Sciatic nerve (tissue), 2 donors: ENCODE measurements around the gene PCYT1A. TPM values are rescaled to one million over a fixed set of nuclear protein-coding genes. Genes with fewer than 3 reads are reported as not detected.
"Not testable (repeated sequence)": the region's sequence is repeated elsewhere in the genome, so short reads cannot be mapped to it uniquely, and the experiment has no call there.

Experiments used
- ATAC-seq: fragments of 200-7000 bp; cut with Tn5 transposase; one replicate; pipeline ENCODE4 v1.9.1; 2020; ENCODE audit warnings: mild to moderate bottlenecking, moderate library complexity
- DNase-seq: peaks from one replicate; pipeline ENCODE4 v3.0.0-alpha.2; 2020; ENCODE audit warnings: low spot score
- intact Hi-C: fragments of 100-400 bp; cut with DNase I; formaldehyde crosslinking; loops from one replicate; pipeline ENCODE4 v1.14.2; 2022
- total RNA-seq: library from RNA; stranded (reverse); fragmentation: NEBNext Ultra II Directional; extraction: Animal tissue kit (Norgen Biotek cat#: 25700); gene quantifications from one replicate; pipeline ENCODE4 v1.2.1, GENCODE V29; 2021
- donor health status: DM: no; HTN: no; CAD: no.
- donor health status: DM: no; HTN: no; CAD: no.

The PCYT1A gene
- total RNA-seq: 63.8 TPM

DNA sequence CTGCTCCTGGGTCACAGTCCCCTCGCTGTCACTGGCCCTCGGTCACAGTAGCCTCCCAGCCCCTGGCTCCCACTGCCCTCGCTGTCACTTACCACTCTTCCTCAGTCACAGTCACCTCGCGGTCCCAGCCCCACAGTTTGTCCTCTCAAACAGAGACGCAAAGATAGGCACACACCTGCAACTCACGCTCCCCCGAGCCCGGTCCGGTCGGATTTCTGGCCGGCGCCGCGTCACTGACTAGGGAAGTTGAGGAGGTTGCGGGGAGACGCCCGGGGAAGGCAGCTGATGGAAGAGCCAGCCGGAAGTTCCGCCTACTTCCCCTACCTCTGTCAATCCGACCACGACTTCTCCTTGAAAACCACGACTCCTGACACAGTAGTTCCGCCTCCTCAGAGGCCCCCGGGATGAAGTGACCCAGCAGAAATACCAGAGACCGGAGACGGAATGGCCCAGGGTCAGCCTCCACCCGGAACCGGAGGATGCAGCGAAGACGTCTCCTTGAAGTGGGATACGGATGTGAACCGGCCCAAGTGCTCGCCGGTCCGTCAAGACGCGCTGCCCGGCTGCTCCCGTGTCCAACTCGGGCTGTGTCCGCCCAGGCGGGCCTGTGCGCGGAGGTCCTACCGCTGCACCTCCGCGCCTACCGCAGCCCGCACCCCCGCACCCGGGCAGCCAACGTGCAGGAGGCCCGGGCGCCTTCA is at the start of gene PCYT1A:
PCYT1A (minus strand) TSS at position 287 of the 701 bp plus-strand sequence. CDS start 17,195 bp downstream, outside the sequence.
- ATAC-seq: peak; percentile 99
- peak; percentile 91 for DNase-seq
- intact Hi-C loops: no loop called here

GRCh38 chr3:196336319-196337145 is 49.0 kb upstream of the PCYT1A start:
- intact Hi-C loops: no loop called here
- ATAC-seq (no peak), DNase-seq (no peak)

- ATAC-seq: no peak
- DNase-seq: no peak
- intact Hi-C loops: no loop called here
Measured at GRCh38 chr3:196335503-196335948, 48.0 kb upstream of the PCYT1A start.

DNA sequence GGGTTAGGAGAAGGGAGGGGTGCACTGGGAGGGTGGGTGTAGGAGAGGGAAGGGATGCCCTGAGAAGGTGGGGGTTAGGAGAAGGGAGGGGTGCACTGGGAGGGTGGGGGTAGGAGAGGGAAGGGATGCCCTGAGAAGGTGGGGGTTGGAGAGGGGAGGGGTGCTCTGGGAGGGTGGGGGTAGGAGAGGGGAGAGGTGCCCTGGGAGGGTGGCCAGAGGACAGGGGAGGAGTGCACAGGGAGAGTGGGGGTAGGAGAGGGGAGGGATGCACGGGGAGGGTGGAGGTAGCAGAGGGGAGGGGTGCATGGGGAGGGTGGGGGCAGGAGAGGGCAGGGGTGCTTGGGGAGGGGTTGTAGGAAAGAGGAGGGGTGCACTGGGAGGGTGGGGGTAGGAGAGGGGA is 47.5 kb upstream of the PCYT1A start:
- ATAC-seq: no peak
- DNase-seq: no peak
- intact Hi-C loops: no loop called here

- no peak for ATAC-seq
- DNase-seq: no peak
- intact Hi-C loops: no loop called here
Measured at GRCh38 chr3:196332168-196332567, 44.6 kb upstream of the PCYT1A start.

DNA sequence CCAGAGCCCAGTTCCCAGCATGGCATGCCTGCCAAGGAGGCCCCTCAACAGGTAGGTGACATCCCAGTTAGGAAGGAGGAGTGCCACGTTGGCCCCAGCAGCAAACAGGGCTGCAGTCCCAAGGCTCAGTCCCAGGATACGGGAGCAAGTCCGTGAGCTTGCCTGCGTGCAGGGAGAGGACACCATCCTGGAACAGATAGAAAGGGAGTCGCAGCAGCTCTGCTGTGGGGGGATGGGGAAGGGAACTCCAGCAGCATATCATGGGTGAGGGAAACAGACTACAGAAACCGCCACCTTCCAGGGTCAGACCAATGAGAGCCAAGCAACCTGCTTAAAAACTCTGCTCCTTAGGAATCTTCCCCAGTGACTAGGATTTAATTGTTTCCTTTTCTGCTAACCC is 39.9 kb upstream of the PCYT1A start:
- DNase-seq (no peak), ATAC-seq (no peak)
- intact Hi-C loops: no loop called here

GRCh38 chr3:196326936-196327335 is 39.4 kb upstream of the PCYT1A start:
- ATAC-seq (no peak), DNase-seq (no peak)
- intact Hi-C loops: no loop called here

DNA sequence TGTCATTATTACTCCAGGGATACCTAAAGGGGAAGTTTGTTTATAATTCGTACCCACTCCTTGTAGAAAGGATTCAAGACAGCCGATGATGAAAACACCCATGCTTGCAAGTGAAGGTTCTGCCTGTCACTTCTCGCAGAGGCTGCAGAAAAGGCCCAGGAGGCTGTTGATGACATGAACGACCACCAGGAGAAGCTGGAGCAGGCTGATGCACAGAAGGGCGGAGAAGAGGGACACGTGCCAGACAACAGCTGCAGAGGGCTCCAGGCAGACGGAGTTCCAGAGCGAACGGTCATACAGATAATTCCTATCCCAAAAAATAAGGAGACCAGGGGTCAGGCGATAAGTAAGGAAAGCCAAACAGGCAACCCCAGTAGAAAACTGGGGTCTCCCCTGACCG is 36.2 kb upstream of the PCYT1A start:
- intact Hi-C loops: no loop called here
- ATAC-seq: no peak
- DNase-seq: no peak

DNA sequence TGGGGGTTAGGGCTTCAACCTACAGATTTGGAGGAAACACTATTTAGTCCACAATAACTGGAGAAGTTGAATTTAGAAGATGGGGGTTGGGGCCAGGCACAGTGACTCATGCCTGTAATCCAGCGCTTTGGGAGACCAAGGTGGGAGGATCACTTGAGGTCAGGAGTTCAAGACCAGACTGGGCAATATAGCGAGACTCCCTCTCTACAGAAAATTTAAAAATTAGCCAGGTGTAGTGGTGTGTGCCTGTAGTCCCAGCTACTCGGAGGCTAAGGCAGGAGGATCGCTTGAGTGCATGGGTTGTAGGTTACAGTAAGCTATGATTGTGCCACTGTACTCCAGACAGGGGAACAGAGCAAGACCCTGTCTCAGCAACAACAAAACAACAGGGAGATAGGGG is 35.5 kb upstream of the PCYT1A start:
- intact Hi-C loops: no loop called here
- ATAC-seq (no peak), DNase-seq (no peak)

DNA sequence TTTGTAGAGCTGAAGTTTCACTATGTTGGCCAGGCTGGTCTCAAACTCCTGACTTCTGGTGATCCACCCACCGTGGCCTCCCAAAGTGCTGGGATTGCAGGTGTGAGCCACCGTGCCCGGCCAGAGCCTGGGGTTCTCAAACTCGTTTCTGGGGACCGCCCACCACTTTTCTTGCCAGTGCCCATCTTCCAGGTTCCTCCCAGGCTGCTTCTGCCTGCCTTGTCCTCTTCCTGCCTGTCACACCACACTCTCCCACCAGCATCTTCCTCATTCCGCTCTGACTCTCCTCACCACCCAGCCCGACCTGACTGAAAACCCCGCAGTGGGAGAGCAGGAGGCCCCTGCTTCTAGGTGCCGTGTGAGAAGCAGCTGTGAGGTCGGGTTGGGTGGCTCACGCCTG is 33.6 kb upstream of the PCYT1A start:
- ATAC-seq (no peak), DNase-seq (no peak)
- intact Hi-C loops: no loop called here

- ATAC-seq: no peak
- no peak for DNase-seq
Measured at GRCh38 chr3:196320137-196320536, 32.6 kb upstream of the PCYT1A start.

GRCh38 chr3:196317687-196318467 is 30.4 kb upstream of the PCYT1A start, which contains the start of gene DYNLT2B:
Gene DYNLT2B (minus strand): TSS chr3:196318240. CDS start chr3:196318152, 88 bp downstream.
- ATAC-seq: peak; percentile 98
- intact Hi-C loops: no loop called here

More at GRCh38 chr3:196320137-196320536, 32.6 kb upstream of the PCYT1A start:
- intact Hi-C loops: no loop called here

GRCh38 chr3:196316799-196317686 is 29.5 kb upstream of the PCYT1A start:
- DNase-seq, intact Hi-C loops: not testable (repeated sequence)
- ATAC-seq: peak; percentile 66

More at GRCh38 chr3:196317687-196318467, 30.4 kb upstream of the PCYT1A start, which contains the start of gene DYNLT2B:
- peak; percentile 91 for DNase-seq

GRCh38 chr3:196315821-196316220 is 28.3 kb upstream of the PCYT1A start:
- no peak for ATAC-seq
- DNase-seq: no peak
- intact Hi-C loops: no loop called here

- ATAC-seq (no peak), DNase-seq (no peak)
- intact Hi-C loops: no loop called here
Measured at GRCh38 chr3:196314597-196314996, 27.1 kb upstream of the PCYT1A start.

GRCh38 chr3:196314086-196314485 is 26.6 kb upstream of the PCYT1A start:
- intact Hi-C loops, DNase-seq: not testable (repeated sequence)

DNA sequence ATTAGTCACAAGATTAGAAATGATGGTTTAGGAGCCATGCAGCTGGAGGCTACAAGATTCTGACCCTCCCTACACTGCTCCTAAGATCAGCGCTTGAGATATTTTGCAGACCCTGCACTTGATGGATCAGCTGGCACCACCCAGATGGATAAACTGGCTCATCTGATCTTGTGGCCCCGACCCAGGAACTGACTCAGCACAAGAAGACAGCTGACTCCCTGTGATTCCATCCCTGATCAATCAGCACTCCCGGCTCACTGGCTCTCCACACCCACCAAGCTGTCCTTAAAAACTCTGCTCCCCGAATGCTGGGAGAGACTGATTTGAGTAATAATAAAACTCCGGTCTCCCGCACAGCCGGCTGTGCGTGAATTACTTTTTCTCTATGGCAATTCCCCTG is 15.4 kb upstream of the PCYT1A start:
- DNase-seq, intact Hi-C loops, ATAC-seq: not testable (repeated sequence)

More at GRCh38 chr3:196314086-196314485, 26.6 kb upstream of the PCYT1A start:
- not testable (repeated sequence) for ATAC-seq

DNA sequence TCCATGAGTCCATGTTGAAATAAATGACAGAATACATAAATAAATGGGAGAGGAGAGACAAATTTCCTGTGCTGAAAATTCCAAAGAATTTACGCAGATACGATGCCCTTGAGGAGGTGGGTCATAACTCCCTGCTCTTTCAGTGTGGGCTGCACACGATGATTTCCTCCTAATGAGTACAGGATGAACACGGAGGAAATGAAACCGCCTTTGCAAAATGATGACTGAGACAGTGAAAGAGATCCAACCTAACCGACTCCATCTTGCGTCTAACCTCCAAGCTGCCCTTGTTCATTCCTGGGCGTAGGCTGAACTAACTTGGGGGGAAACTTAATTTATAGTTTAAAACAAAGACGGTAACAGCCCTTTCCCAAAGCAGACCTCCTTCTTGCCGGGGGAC is 15.0 kb upstream of the PCYT1A start:
- intact Hi-C loops, ATAC-seq, DNase-seq: not testable (repeated sequence)
